Activated naive CD8-positive, alpha-beta T cell treated with anti-CD3 and anti-CD28 coated beads, Interleukin-2, amount 10 ng/mL, durations not matched to agents 7 days and 5 days (primary cell): ENCODE results near the gene STIP1. TPM values are rescaled to one million over a fixed set of nuclear protein-coding genes. Genes with fewer than 3 reads are reported as not detected.

Experiments
- ATAC-seq: fragments of 150-1000 bp; cut with Tn5 transposase; one replicate; pipeline ENCODE4 v1.10.0; 2021; ENCODE audit warnings: low read depth, moderate library complexity
- POLR2A ChIA-PET: fragments of 350-600 bp; sonication (Branson Sonifier 250); formaldehyde crosslinking; loops from one replicate; lab custom pipeline; 2021; ENCODE audit warnings: antibody characterized with exemption; lab: Charles Lee
- DNase-seq: peaks from one replicate; pipeline ENCODE4 v3.0.0; 2021
- H3K27ac Mint-ChIP-seq: one replicate; pipeline ENCODE4 v1.8.0; 2022; ENCODE audit warnings: mild to moderate bottlenecking, mixed read lengths
- H3K27me3 Mint-ChIP-seq: one replicate; pipeline ENCODE4 v1.8.0; 2022; ENCODE audit warnings: mild to moderate bottlenecking, moderate library complexity, mixed read lengths
- H3K36me3 Mint-ChIP-seq: one replicate; pipeline ENCODE4 v1.8.0; 2021; ENCODE audit warnings: mild to moderate bottlenecking, mixed read lengths
- H3K4me1 Mint-ChIP-seq: one replicate; pipeline ENCODE4 v1.8.0; 2021; ENCODE audit warnings: mixed read lengths
- H3K4me3 Mint-ChIP-seq: one replicate; pipeline ENCODE4 v1.8.0; 2022; ENCODE audit warnings: mild to moderate bottlenecking, moderate library complexity, mixed read lengths
- H3K9me3 Mint-ChIP-seq: one replicate; pipeline ENCODE4 v1.8.0; 2021; ENCODE audit warnings: mixed read lengths
- total RNA-seq, 2 experiments: library from RNA; stranded (reverse); gene quantifications; one replicate each; pipeline ENCODE4 v1.2.3, GENCODE V29; 2021

STIP1 gene
- total RNA-seq, 2 experiments from 2014 or later: 218 to 219 TPM

GRCh38 chr11:64247729-64248531 lies 62.0 kb downstream of the STIP1 start:
- Mint-ChIP-seq H3K9me3 (no peaks in the 10 kb centered on the region), H3K27ac (peak overlapping the region; percentile 48), H3K4me3 (peak overlapping the region; percentile 50), H3K4me1 (peaks cover 20% of the 10 kb centered on the region), H3K27me3 (peaks cover 2% of the 10 kb centered on the region), H3K36me3 (peaks cover 6% of the 10 kb centered on the region)
- DNase-seq: no peak
- POLR2A ChIA-PET: interaction anchor here (0.7 to 7.1 kb wide), 8 partner anchors 21 to 75 kb away, joined by 3 to 106 read pairs (median 9); partner anchors contain the start of genes ESRRA, FERMT3, STIP1 and TRMT112
- ATAC-seq: no peak

- Mint-ChIP-seq H3K4me3 (no peak overlapping the region), H3K27ac (no peak overlapping the region), H3K36me3 (peaks cover 2% of the 10 kb centered on the region), H3K27me3 (peaks cover 2% of the 10 kb centered on the region), H3K4me1 (peaks cover 18% of the 10 kb centered on the region), H3K9me3 (no peaks in the 10 kb centered on the region)
- DNase-seq: no peak
- no peak for ATAC-seq
- POLR2A ChIA-PET: interaction anchor here (0.7 to 1.2 kb wide), 3 partner anchors 22 to 69 kb away, joined by 3 to 4 read pairs (median 4); partner anchors contain the start of gene TRMT112
These were observed 62.6 kb downstream of the STIP1 start for GRCh38 chr11:64248578-64248977.

GRCh38 chr11:64249038-64249437 lies 63.1 kb downstream of the STIP1 start:
- Mint-ChIP-seq H3K27me3 (peaks cover 2% of the 10 kb centered on the region), H3K4me1 (peaks cover 23% of the 10 kb centered on the region), H3K4me3 (no peak overlapping the region), H3K9me3 (no peaks in the 10 kb centered on the region), H3K27ac (no peak overlapping the region), H3K36me3 (peaks cover 4% of the 10 kb centered on the region)
- DNase-seq (no peak), ATAC-seq (no peak)
- POLR2A ChIA-PET: interaction anchor here (0.7 to 1.2 kb wide), 3 partner anchors 22 to 68 kb away, joined by 3 to 4 read pairs (median 4); partner anchors contain the start of gene TRMT112

- DNase-seq (no peak), ATAC-seq (no peak)
- Mint-ChIP-seq H3K36me3 (peaks cover 4% of the 10 kb centered on the region), H3K9me3 (no peaks in the 10 kb centered on the region), H3K27ac (no peak overlapping the region), H3K4me1 (peaks cover 23% of the 10 kb centered on the region), H3K4me3 (no peak overlapping the region), H3K27me3 (peaks cover 2% of the 10 kb centered on the region)
- POLR2A ChIA-PET: interaction anchor here (1.3 to 3.6 kb wide), 6 partner anchors 9 to 1410 kb away, joined by 3 to 40 read pairs (median 12); partner anchors contain the start of genes ESRRA, FERMT3, FKBP2 and WDR74
These were observed 63.8 kb downstream of the STIP1 start for GRCh38 chr11:64249563-64250414.

- no peak overlapping the region for H3K27ac Mint-ChIP-seq
- H3K9me3 Mint-ChIP-seq: no peaks in the 10 kb centered on the region
- peak; percentile 1 for ATAC-seq
- POLR2A ChIA-PET: interaction anchor here (1.2 to 3.6 kb wide), 7 partner anchors 9 to 1411 kb away, joined by 3 to 40 read pairs (median 12); partner anchors contain the start of genes ESRRA, FERMT3, FKBP2 and WDR74
- DNase-seq: no peak
- H3K27me3 Mint-ChIP-seq: peaks cover 2% of the 10 kb centered on the region
- H3K36me3 Mint-ChIP-seq: peaks cover 7% of the 10 kb centered on the region
- peaks cover 23% of the 10 kb centered on the region for H3K4me1 Mint-ChIP-seq
- peak overlapping the region; percentile 83 for H3K4me3 Mint-ChIP-seq
These were observed 64.5 kb downstream of the STIP1 start for GRCh38 chr11:64250415-64251015.

GRCh38 chr11:64251016-64251752 lies 65.2 kb downstream of the STIP1 start, which contains the start of gene PLCB3:
Gene PLCB3 (plus strand): TSS chr11:64251530. CDS start chr11:64251650, 120 bp downstream.
- H3K27ac Mint-ChIP-seq: peak within 1 kb of the TSS; percentile 75
- POLR2A ChIA-PET: interaction anchor here (0.6 to 3.6 kb wide), 8 partner anchors 10 to 89 kb away, joined by 3 to 40 read pairs (median 10); partner anchors contain the start of genes CCDC88B, ESRRA, FERMT3 and FKBP2
- ATAC-seq: peak; percentile 58
- peaks cover 2% of the 10 kb centered on the region for H3K27me3 Mint-ChIP-seq
- peaks cover 7% of the 10 kb centered on the region for H3K36me3 Mint-ChIP-seq
- peak within 1 kb of the TSS; percentile 94 for H3K4me3 Mint-ChIP-seq
- no peaks in the 10 kb centered on the region for H3K9me3 Mint-ChIP-seq
- peak; percentile 83 for DNase-seq
- peaks cover 23% of the 10 kb centered on the region for H3K4me1 Mint-ChIP-seq

- Mint-ChIP-seq H3K4me1 (peaks cover 23% of the 10 kb centered on the region), H3K4me3 (peak overlapping the region; percentile 94), H3K27ac (peak overlapping the region; percentile 75), H3K36me3 (peaks cover 7% of the 10 kb centered on the region), H3K27me3 (peaks cover 2% of the 10 kb centered on the region), H3K9me3 (no peaks in the 10 kb centered on the region)
- DNase-seq (no peak), ATAC-seq (no peak)
- POLR2A ChIA-PET: interaction anchor here (0.7 to 3.6 kb wide), 8 partner anchors 13 to 66 kb away, joined by 3 to 40 read pairs (median 5); partner anchors contain the start of genes ESRRA, FERMT3, NUDT22 and STIP1
These were observed 65.7 kb downstream of the STIP1 start for GRCh38 chr11:64251753-64252002.

- POLR2A ChIA-PET: interaction anchor here (0.7 to 3.6 kb wide), 7 partner anchors 18 to 67 kb away, joined by 3 to 40 read pairs (median 5); partner anchors contain the start of genes ESRRA, FERMT3, NUDT22 and STIP1
- peak overlapping the region; percentile 75 for H3K27ac Mint-ChIP-seq
- no peaks in the 10 kb centered on the region for H3K9me3 Mint-ChIP-seq
- peaks cover 7% of the 10 kb centered on the region for H3K36me3 Mint-ChIP-seq
- DNase-seq: peak; percentile 59
- peaks cover 20% of the 10 kb centered on the region for H3K4me1 Mint-ChIP-seq
- H3K4me3 Mint-ChIP-seq: peak overlapping the region; percentile 94
- peaks cover 2% of the 10 kb centered on the region for H3K27me3 Mint-ChIP-seq
- ATAC-seq: no peak
These were observed 66.3 kb downstream of the STIP1 start for GRCh38 chr11:64252003-64252872.

GRCh38 chr11:64253043-64253442 lies 67.1 kb downstream of the STIP1 start:
- peaks cover 7% of the 10 kb centered on the region for H3K36me3 Mint-ChIP-seq
- POLR2A ChIA-PET: interaction anchor here (1.4 to 3.6 kb wide), 3 partner anchors 16 to 48 kb away, joined by 4 to 40 read pairs (median 5); no protein-coding TSS in a partner anchor
- DNase-seq: no peak
- no peak for ATAC-seq
- no peaks in the 10 kb centered on the region for H3K9me3 Mint-ChIP-seq
- peaks cover 18% of the 10 kb centered on the region for H3K4me1 Mint-ChIP-seq
- H3K27ac Mint-ChIP-seq: no peak overlapping the region
- peak overlapping the region; percentile 57 for H3K4me3 Mint-ChIP-seq
- H3K27me3 Mint-ChIP-seq: peaks cover 2% of the 10 kb centered on the region

GRCh38 chr11:64253481-64253880 lies 67.5 kb downstream of the STIP1 start:
- ATAC-seq (no peak), DNase-seq (no peak)
- Mint-ChIP-seq H3K27ac (no peak overlapping the region), H3K4me1 (peaks cover 18% of the 10 kb centered on the region), H3K9me3 (no peaks in the 10 kb centered on the region), H3K27me3 (peaks cover 2% of the 10 kb centered on the region), H3K36me3 (peaks cover 7% of the 10 kb centered on the region), H3K4me3 (no peak overlapping the region)
- POLR2A ChIA-PET: interaction anchor here (1.4 kb wide), 1 partner anchor 16 kb away, joined by 4 read pairs; no protein-coding TSS in a partner anchor
